Pancreas (tissue), 10 donors: ENCODE measurements around the gene CDK14. TPM values are rescaled to one million over a fixed set of nuclear protein-coding genes. Genes with fewer than 3 reads are reported as not detected.
A peak's percentile ranks its signal among the peaks of the same experiment; 100 is the strongest.

Experiments used
- ATAC-seq, 4 donors: fragments of 200-7000 bp; cut with Tn5 transposase; one replicate each; pipeline versions ENCODE4 v1.8.0 to v1.9.1; 2020; ENCODE audit warnings: mild to moderate bottlenecking in 4 of 4, moderate library complexity in 4 of 4
- DNase-seq, 6 donors: peaks; one replicate each; pipeline ENCODE4 v3.0.0-alpha.2; 2020
- FAIRE-seq: peaks from 2 replicates; lab custom pipeline; 2012; peaks lifted over from hg19 to GRCh38; lab: Jason Lieb, UNC
- H3K27ac ChIP-seq, 4 donors: fragments of 200-600 bp; sonication (generic); 1 replicate in 3 of 4; 2 replicates in 1 of 4; pipeline versions ENCODE4 v1.5.0 to v1.8.0; 2020
- H3K27me3 ChIP-seq, 4 donors: fragments of 200-600 bp; one replicate each; pipeline ENCODE4 v1.8.0; 2021
- H3K36me3 ChIP-seq, 3 donors: fragments of 200-600 bp; sonication (generic) in 1 of 3; one replicate each; pipeline versions ENCODE4 v1.5.0 to v1.8.0; 2020 to 2021
- H3K4me1 ChIP-seq, 3 donors: fragments of 200-600 bp; one replicate each; pipeline ENCODE4 v1.8.0; 2021
- H3K4me3 ChIP-seq, 4 donors: fragments of 200-600 bp; sonication (generic) in 2 of 4; one replicate each; pipeline versions ENCODE4 v1.5.0 to v1.8.0; 2020 to 2021
- H3K9me3 ChIP-seq, 4 donors: fragments of 200-600 bp; one replicate each; pipeline ENCODE4 v1.8.0; 2021
- CTCF ChIP-seq, 4 donors: fragments of 200-600 bp; sonication (generic) in 3 of 4; IDR thresholded peaks; one replicate each; pipeline versions ENCODE4 v1.5.0 to v1.8.0; 2021; ENCODE audit warnings: antibody characterized with exemption in 4 of 4
- WGBS, 2 donors: extraction: QIAGEN DNeasy Blood & Tissue Kit; methylation state at CpG; one replicate each; pipeline ENCODE4 v1.1.7; 2013; 5-methylcytosine and 5-hydroxymethylcytosine counted together
- intact Hi-C, 3 donors: fragments of 100-400 bp; cut with DNase I; formaldehyde crosslinking; loops; one replicate each; pipeline versions ENCODE4 v1.11.1 to v1.14.2; 2022
- polyA plus RNA-seq, 2 donors: library from polyadenylated mRNA; stranded (reverse); fragments of 200-250 nt; gene quantifications; one replicate each; pipeline ENCODE4 v1.2.3, GENCODE V29; 2013
- total RNA-seq, 6 donors: library from RNA; stranded (reverse); fragmentation: NEBNext Ultra II Directional in 4 of 6; extraction: Animal tissue kit (Norgen Biotek cat#: 25700) in 4 of 6; gene quantifications; one replicate each; pipeline versions ENCODE4 v1.2.1 to v1.2.4, GENCODE V29; 2021 to 2023
- donor health status: healthy with polysubstance abuse.
- donor health status: DM: no; HTN: no; CAD: no; lungs with moderate emphysema.
- donor health status: DM: no; HTN: no; CAD: no.
- donor health status: control.
- donor health status: control.
- donor health status: Bipolar disorder and iron deficiency.
- donor health status: DM: yes; HTN: yes; CAD: no.
- donor health status: DM: no; HTN: no; CAD: no.
- donor health status: DM: no; HTN: no; CAD: no.
- donor health status: DM: yes; HTN: yes; CAD: no.

Gene CDK14
- total and polyA plus RNA-seq, 8 donors, result 4.5 to 48.3 (median 24.7) TPM

- ATAC-seq (no peak), FAIRE-seq (no peak), DNase-seq (no peak)
- Histone ChIP-seq H3K36me3 (no peaks in the 10 kb centered on the region), H3K27ac (no peak overlapping the region), H3K4me3 (no peak overlapping the region), H3K4me1 (peaks cover 0 to 3% (median 0%) of the 10 kb centered on the region in 3 donors), H3K27me3 (no peaks in the 10 kb centered on the region), H3K9me3 (no peaks in the 10 kb centered on the region)
- 90 to 97% methylated on average over 6 of the region's 6 CpGs for WGBS, 2 donors
- no peak for TF ChIP-seq CTCF (IDR thresholded peaks at IDR 0.05)
- intact Hi-C loops, result no loop called here
These were observed 336.1 kb downstream of the CDK14 start for GRCh38 chr7:90931986-90932916.

- FAIRE-seq (no peak), ATAC-seq (no peak), DNase-seq (no peak)
- intact Hi-C loops, result no loop called here
- H3K4me1 ChIP-seq, result peaks cover 0 to 3% (median 0%) of the 10 kb centered on the region in 3 donors
- WGBS, 2 donors, result 72 to 81% methylated on average over 3 of the region's 3 CpGs
- no peak overlapping the region for H3K27ac ChIP-seq
- no peaks in the 10 kb centered on the region for H3K27me3 ChIP-seq
- no peak for TF ChIP-seq CTCF (IDR thresholded peaks at IDR 0.05)
- H3K4me3 ChIP-seq, result no peak overlapping the region
- no peaks in the 10 kb centered on the region for H3K36me3 ChIP-seq
- H3K9me3 ChIP-seq, result no peaks in the 10 kb centered on the region
These were observed 336.9 kb downstream of the CDK14 start for GRCh38 chr7:90933041-90933440.

GRCh38 chr7:90933984-90934383 lies 337.9 kb downstream of the CDK14 start:
- no peaks in the 10 kb centered on the region for H3K27me3 ChIP-seq
- H3K4me1 ChIP-seq, result peaks cover 0 to 3% (median 0%) of the 10 kb centered on the region in 3 donors
- FAIRE-seq (no peak), DNase-seq (peak; percentile 61 to 90 (median 83)), ATAC-seq (peak; percentile 92 to 99 (median 98))
- no peaks in the 10 kb centered on the region for H3K9me3 ChIP-seq
- WGBS, 2 donors, result 54 to 55% methylated on average over 5 of the region's 5 CpGs
- no peak overlapping the region for H3K4me3 ChIP-seq
- intact Hi-C loops, result no loop called here
- no peak for TF ChIP-seq CTCF (IDR thresholded peaks at IDR 0.05)
- no peaks in the 10 kb centered on the region for H3K36me3 ChIP-seq
- H3K27ac ChIP-seq, result peak overlapping the region in 1 of 4 donors; percentile 29

GRCh38 chr7:90938371-90938770 lies 342.2 kb downstream of the CDK14 start:
- FAIRE-seq (no peak), DNase-seq (no peak), ATAC-seq (no peak)
- intact Hi-C loops, result no loop called here
- Histone ChIP-seq H3K27me3 (no peaks in the 10 kb centered on the region), H3K4me3 (no peak overlapping the region), H3K36me3 (no peaks in the 10 kb centered on the region), H3K4me1 (no peaks in the 10 kb centered on the region), H3K27ac (no peak overlapping the region), H3K9me3 (no peaks in the 10 kb centered on the region)
- no peak for TF ChIP-seq CTCF (IDR thresholded peaks at IDR 0.05)

- intact Hi-C loops, result no loop called here
- H3K27ac ChIP-seq, result no peak overlapping the region
- H3K4me1 ChIP-seq, result peaks cover 0 to 2% (median 0%) of the 10 kb centered on the region in 3 donors
- H3K9me3 ChIP-seq, result no peaks in the 10 kb centered on the region
- no peak for ATAC-seq
- H3K4me3 ChIP-seq, result no peak overlapping the region
- H3K27me3 ChIP-seq, result no peaks in the 10 kb centered on the region
- no peak for TF ChIP-seq CTCF (IDR thresholded peaks at IDR 0.05)
- no peaks in the 10 kb centered on the region for H3K36me3 ChIP-seq
- WGBS, 2 donors, result 91 to 96% methylated on average over 3 of the region's 3 CpGs
- no peak for DNase-seq
- no peak for FAIRE-seq
These were observed 343.5 kb downstream of the CDK14 start for GRCh38 chr7:90939666-90940065.
